Measurements from ENCODE around the gene EGLN1. TPM values are rescaled to one million over a fixed set of nuclear protein-coding genes. Genes with fewer than 3 reads are reported as not detected.

EGLN1 gene
- total RNA-seq, 1 experiment from 2014 or later, result 26.7 TPM

DNA sequence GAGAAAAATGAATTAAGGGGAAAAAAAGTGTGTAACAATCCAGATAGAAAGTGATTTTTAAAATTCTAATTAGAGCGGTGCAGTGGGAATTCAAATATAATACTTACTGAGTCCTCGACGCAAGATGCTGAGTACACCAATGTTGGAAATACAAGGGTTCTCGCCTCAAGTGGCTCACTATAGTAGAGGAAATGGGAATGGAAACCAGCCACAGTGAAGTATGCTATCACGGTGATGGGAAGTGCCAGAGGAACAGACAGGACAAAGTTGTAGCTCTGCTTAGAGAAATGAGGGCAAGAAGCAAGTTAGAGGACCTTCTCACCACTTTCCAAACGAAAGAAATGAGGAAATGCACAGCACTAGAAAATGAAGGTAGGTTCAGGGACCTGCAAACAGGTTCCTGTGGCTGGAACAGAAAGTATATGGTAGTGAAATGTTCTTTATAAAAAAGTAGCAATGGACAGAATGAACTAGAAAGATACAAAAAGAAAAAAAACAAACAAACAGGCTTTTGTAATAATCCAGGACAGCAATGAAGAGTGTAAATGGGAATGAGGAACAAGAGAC lies 13.5 kb downstream of the EGLN1 start:
- ChIA-PET POLR2A (no interaction called here), CTCF (no interaction called here)
- intact Hi-C loops (cut with micrococcal nuclease; ENCODE audit: unreplicated experiment), result no loop called here
- Mint-ChIP-seq H3K4me3 (ENCODE audit: unreplicated experiment) (no peak overlapping the region), H3K27ac (ENCODE audit: unreplicated experiment) (no peak overlapping the region), H3K9me3 (ENCODE audit: unreplicated experiment) (no peaks in the 10 kb centered on the region), H3K36me3 (ENCODE audit: insufficient read depth, unreplicated experiment) (peaks cover 9% of the 10 kb centered on the region), H3K4me1 (ENCODE audit: low read depth, unreplicated experiment) (peaks cover 5% of the 10 kb centered on the region), H3K27me3 (ENCODE audit: insufficient read depth, unreplicated experiment) (no peaks in the 10 kb centered on the region)
- Histone ChIP-seq H3K27me3 (replicated peaks; ENCODE audit: control insufficient read depth, insufficient read depth, low read length) (no peaks in the 10 kb centered on the region), H3K4me3 (ENCODE audit: low read depth, low read length) (no peak overlapping the region), H3K36me3 (ENCODE audit: control insufficient read depth, insufficient read depth, low read length) (no peaks in the 10 kb centered on the region), H3K4me1 (peaks cover 34% of the 10 kb centered on the region), H3K9me3 (no peaks in the 10 kb centered on the region)
- DNase-seq, result no peak
- BruUV-seq (replicated peaks), result no TSS peak
- no peak for TF ChIP-seq CTCF (IDR thresholded peaks at IDR 0.05; ENCODE audit: insufficient read depth in 1 of 2, low read depth in 1 of 2, low read length in 1 of 2, severe bottlenecking in 1 of 2, unreplicated experiment in 1 of 2)

GRCh38 chr1:231407547-231408396 lies 14.3 kb downstream of the EGLN1 start:
- CTCF ChIA-PET, result no interaction called here
- intact Hi-C loops (cut with micrococcal nuclease; ENCODE audit: unreplicated experiment), result no loop called here
- POLR2A ChIA-PET, result interaction anchor here (1.0 kb wide), 1 partner anchor 13 kb away, joined by 3 read pairs; no protein-coding TSS in a partner anchor

GRCh38 chr1:231407049-231407448 lies 15.0 kb downstream of the EGLN1 start:
- no peaks in the 10 kb centered on the region for H3K9me3 ChIP-seq
- Mint-ChIP-seq H3K9me3 (ENCODE audit: unreplicated experiment) (no peaks in the 10 kb centered on the region), H3K27ac (ENCODE audit: unreplicated experiment) (no peak overlapping the region), H3K4me3 (ENCODE audit: unreplicated experiment) (no peak overlapping the region), H3K27me3 (ENCODE audit: insufficient read depth, unreplicated experiment) (no peaks in the 10 kb centered on the region), H3K36me3 (ENCODE audit: insufficient read depth, unreplicated experiment) (peaks cover 4% of the 10 kb centered on the region), H3K4me1 (ENCODE audit: low read depth, unreplicated experiment) (peaks cover 3% of the 10 kb centered on the region)
- no peaks in the 10 kb centered on the region for H3K36me3 ChIP-seq (ENCODE audit: control insufficient read depth, insufficient read depth, low read length)
- H3K4me3 ChIP-seq (ENCODE audit: low read depth, low read length), result no peak overlapping the region
- no peaks in the 10 kb centered on the region for H3K27me3 ChIP-seq (replicated peaks; ENCODE audit: control insufficient read depth, insufficient read depth, low read length)
- DNase-seq, result no peak
- ChIA-PET POLR2A (interaction anchor here (1.0 kb wide), 1 partner anchor 14 kb away, joined by 3 read pairs; no protein-coding TSS in a partner anchor), CTCF (no interaction called here)
- no peak for TF ChIP-seq CTCF (IDR thresholded peaks at IDR 0.05; ENCODE audit: insufficient read depth in 1 of 2, low read depth in 1 of 2, low read length in 1 of 2, severe bottlenecking in 1 of 2, unreplicated experiment in 1 of 2)
- peaks cover 43% of the 10 kb centered on the region for H3K4me1 ChIP-seq
- BruUV-seq (replicated peaks), result no TSS peak
- intact Hi-C loops (cut with micrococcal nuclease; ENCODE audit: unreplicated experiment), result no loop called here

More at GRCh38 chr1:231407547-231408396, 14.3 kb downstream of the EGLN1 start:
- no peak overlapping the region for H3K4me3 ChIP-seq (ENCODE audit: low read depth, low read length)
- H3K9me3 Mint-ChIP-seq (ENCODE audit: unreplicated experiment), result no peaks in the 10 kb centered on the region
- H3K36me3 ChIP-seq (ENCODE audit: control insufficient read depth, insufficient read depth, low read length), result no peaks in the 10 kb centered on the region
- H3K36me3 Mint-ChIP-seq (ENCODE audit: insufficient read depth, unreplicated experiment), result peaks cover 9% of the 10 kb centered on the region
- no peak overlapping the region for H3K4me3 Mint-ChIP-seq (ENCODE audit: unreplicated experiment)
- H3K9me3 ChIP-seq, result no peaks in the 10 kb centered on the region
- no peak for TF ChIP-seq CTCF (IDR thresholded peaks at IDR 0.05; ENCODE audit: insufficient read depth in 1 of 2, low read depth in 1 of 2, low read length in 1 of 2, severe bottlenecking in 1 of 2, unreplicated experiment in 1 of 2)
- no TSS peak for BruUV-seq (replicated peaks)
- H3K4me1 ChIP-seq, result peaks cover 38% of the 10 kb centered on the region
- no peaks in the 10 kb centered on the region for H3K27me3 Mint-ChIP-seq (ENCODE audit: insufficient read depth, unreplicated experiment)
- DNase-seq, result peak; percentile 32 to 48
- no peaks in the 10 kb centered on the region for H3K4me1 Mint-ChIP-seq (ENCODE audit: low read depth, unreplicated experiment)
- H3K27me3 ChIP-seq (replicated peaks; ENCODE audit: control insufficient read depth, insufficient read depth, low read length), result no peaks in the 10 kb centered on the region
- H3K27ac Mint-ChIP-seq (ENCODE audit: unreplicated experiment), result no peak overlapping the region

All from Caco-2 (cell line).